ENCODE results near the gene KIRREL2.
"Not testable (repeated sequence)": the region's sequence is repeated elsewhere in the genome, so short reads cannot be mapped to it uniquely, and the experiment has no call there.

The KIRREL2 gene

GRCh38 chr19:35870124-35870736 lies 13.5 kb downstream of the KIRREL2 start:
- DNase-seq (ENCODE audit: low read depth): not testable (repeated sequence)

GRCh38 chr19:35870798-35871197 lies 14.1 kb downstream of the KIRREL2 start:
- DNase-seq (ENCODE audit: low read depth): no peak

GRCh38 chr19:35871611-35872010 lies 14.9 kb downstream of the KIRREL2 start:
- DNase-seq (ENCODE audit: low read depth): no peak

- no peak for DNase-seq (ENCODE audit: low read depth)
These were observed 15.5 kb downstream of the KIRREL2 start for GRCh38 chr19:35872180-35872579.

- DNase-seq (ENCODE audit: low read depth): no peak
These were observed 17.8 kb downstream of the KIRREL2 start for GRCh38 chr19:35874392-35874930.

- DNase-seq (ENCODE audit: low read depth): no peak
These were observed 22.4 kb downstream of the KIRREL2 start for GRCh38 chr19:35879068-35879467.

GRCh38 chr19:35879770-35880317 lies 23.1 kb downstream of the KIRREL2 start:
- DNase-seq (ENCODE audit: low read depth): peak; percentile 74

- no peak for DNase-seq (ENCODE audit: low read depth)
These were observed 25.6 kb downstream of the KIRREL2 start for GRCh38 chr19:35882114-35882832.

- no peak for DNase-seq (ENCODE audit: low read depth)
These were observed 27.2 kb downstream of the KIRREL2 start for GRCh38 chr19:35883882-35884281.

GRCh38 chr19:35885225-35885738 lies 28.6 kb downstream of the KIRREL2 start:
- no peak for DNase-seq (ENCODE audit: low read depth)

- no peak for DNase-seq (ENCODE audit: low read depth)
These were observed 29.2 kb downstream of the KIRREL2 start for GRCh38 chr19:35885904-35886303.

- no peak for DNase-seq (ENCODE audit: low read depth)
These were observed 30.5 kb downstream of the KIRREL2 start for GRCh38 chr19:35887197-35887596.

GRCh38 chr19:35888398-35888797 lies 31.7 kb downstream of the KIRREL2 start:
- no peak for DNase-seq (ENCODE audit: low read depth)

GRCh38 chr19:35889370-35890112 lies 32.8 kb downstream of the KIRREL2 start:
- no peak for DNase-seq (ENCODE audit: low read depth)

- no peak for DNase-seq (ENCODE audit: low read depth)
These were observed 33.5 kb downstream of the KIRREL2 start for GRCh38 chr19:35890113-35890650.

GRCh38 chr19:35891819-35892218 lies 35.1 kb downstream of the KIRREL2 start:
- not testable (repeated sequence) for DNase-seq (ENCODE audit: low read depth)

GRCh38 chr19:35894342-35894741 lies 37.6 kb downstream of the KIRREL2 start:
- DNase-seq (ENCODE audit: low read depth): no peak

GRCh38 chr19:35895911-35896642 lies 39.4 kb downstream of the KIRREL2 start:
- no peak for DNase-seq (ENCODE audit: low read depth)

- DNase-seq (ENCODE audit: low read depth): no peak
These were observed 39.9 kb downstream of the KIRREL2 start for GRCh38 chr19:35896643-35897040.

GRCh38 chr19:35897706-35898451 lies 41.2 kb downstream of the KIRREL2 start:
- DNase-seq (ENCODE audit: low read depth): no peak

- no peak for DNase-seq (ENCODE audit: low read depth)
These were observed 41.7 kb downstream of the KIRREL2 start for GRCh38 chr19:35898499-35898809.

Data from CMK (cell line).